Caco-2 (cell line): ENCODE measurements around the gene HERC2. TPM values are rescaled to one million over a fixed set of nuclear protein-coding genes. Genes with fewer than 3 reads are reported as not detected.

Source experiments
- BruUV-seq: library from RNA; stranded (reverse); fragments of 400-500 nt; replicated peaks from 2 replicates; lab custom pipeline; 2021; lab: Mats Ljungman, UMichigan
- CTCF ChIA-PET: fragments of 300-600 bp; sonication (Branson Sonifier 250); formaldehyde crosslinking; loops from one replicate; lab custom pipeline; 2022; ENCODE audit warnings: antibody characterized with exemption; lab: Charles Lee
- POLR2A ChIA-PET: fragments of 300-600 bp; sonication (Branson Sonifier 250); formaldehyde crosslinking; loops from one replicate; lab custom pipeline; 2022; ENCODE audit warnings: antibody characterized with exemption; lab: Charles Lee
- DNase-seq, 2 experiments: peaks; one replicate each; pipeline versions ENCODE4 v3.0.0 to v3.0.0-alpha.2; 2020 to 2022
- H3K27me3 ChIP-seq: replicated peaks from 2 replicates; pipeline ENCODE4 v1.6.0; 2011; ENCODE audit warnings: low read length; ENCODE audit not compliant: control insufficient read depth, insufficient read depth
- H3K36me3 ChIP-seq: 2 replicates; pipeline ENCODE4 v1.5.1; 2011; ENCODE audit warnings: low read length; ENCODE audit not compliant: control insufficient read depth, insufficient read depth
- H3K4me1 ChIP-seq: fragments of 250-450 bp; sonication (Bioruptor Pico); 2 replicates; pipeline ENCODE4 v1.5.1; 2020; ENCODE audit warnings: mild to moderate bottlenecking
- H3K4me3 ChIP-seq: 2 replicates; pipeline ENCODE4 v1.5.1; 2011; ENCODE audit warnings: low read depth, mild to moderate bottlenecking, control low read depth, low read length
- H3K9me3 ChIP-seq: fragments of 250-450 bp; sonication (Bioruptor Pico); 2 replicates; pipeline ENCODE4 v1.5.1; 2020; ENCODE audit warnings: mild to moderate bottlenecking, moderate library complexity
- H3K27ac Mint-ChIP-seq: one replicate; pipeline ENCODE4 v1.8.0; 2022; ENCODE audit warnings: mixed read lengths; ENCODE audit not compliant: unreplicated experiment
- H3K27me3 Mint-ChIP-seq: one replicate; pipeline ENCODE4 v1.8.0; 2022; ENCODE audit warnings: mixed read lengths; ENCODE audit not compliant: insufficient read depth, unreplicated experiment
- H3K36me3 Mint-ChIP-seq: one replicate; pipeline ENCODE4 v1.8.0; 2022; ENCODE audit warnings: mild to moderate bottlenecking, mixed read lengths; ENCODE audit not compliant: insufficient read depth, unreplicated experiment
- H3K4me1 Mint-ChIP-seq: one replicate; pipeline ENCODE4 v1.8.0; 2022; ENCODE audit warnings: low read depth, mixed read lengths; ENCODE audit not compliant: unreplicated experiment
- H3K4me3 Mint-ChIP-seq: one replicate; pipeline ENCODE4 v1.8.0; 2022; ENCODE audit warnings: mild to moderate bottlenecking, moderate library complexity, mixed read lengths; ENCODE audit not compliant: unreplicated experiment
- H3K9me3 Mint-ChIP-seq: one replicate; pipeline ENCODE4 v1.8.0; 2022; ENCODE audit warnings: mixed read lengths; ENCODE audit not compliant: unreplicated experiment
- intact Hi-C: fragments of 100-400 bp; cut with micrococcal nuclease; formaldehyde crosslinking; loops from one replicate; pipeline ENCODE4 v1.10.0; 2022; ENCODE audit not compliant: unreplicated experiment
- total RNA-seq: library from RNA; stranded (reverse); gene quantifications from 2 replicates; pipeline ENCODE4 v1.2.3, GENCODE V29; 2022
- TF ChIP-seq, protein P1 (sequence below), 2 experiments: fragments of 200-600 bp in 1 of 2; IDR thresholded peaks; 1 replicate in 1 of 2; 2 replicates in 1 of 2; pipeline versions ENCODE4 v1.5.1 to v1.8.0; 2011 to 2022; ENCODE audit warnings: antibody characterized with exemption in 1 of 2, control low read depth in 1 of 2, inconsistent platforms in 1 of 2, low read depth in 1 of 2, low read length in 1 of 2, mild to moderate bottlenecking in 1 of 2, moderate library complexity in 1 of 2; ENCODE audit not compliant: insufficient read depth in 1 of 2, severe bottlenecking in 1 of 2, unreplicated experiment in 1 of 2

HERC2 gene
- total RNA-seq, 1 experiment from 2014 or later, result 76.9 TPM

DNA sequence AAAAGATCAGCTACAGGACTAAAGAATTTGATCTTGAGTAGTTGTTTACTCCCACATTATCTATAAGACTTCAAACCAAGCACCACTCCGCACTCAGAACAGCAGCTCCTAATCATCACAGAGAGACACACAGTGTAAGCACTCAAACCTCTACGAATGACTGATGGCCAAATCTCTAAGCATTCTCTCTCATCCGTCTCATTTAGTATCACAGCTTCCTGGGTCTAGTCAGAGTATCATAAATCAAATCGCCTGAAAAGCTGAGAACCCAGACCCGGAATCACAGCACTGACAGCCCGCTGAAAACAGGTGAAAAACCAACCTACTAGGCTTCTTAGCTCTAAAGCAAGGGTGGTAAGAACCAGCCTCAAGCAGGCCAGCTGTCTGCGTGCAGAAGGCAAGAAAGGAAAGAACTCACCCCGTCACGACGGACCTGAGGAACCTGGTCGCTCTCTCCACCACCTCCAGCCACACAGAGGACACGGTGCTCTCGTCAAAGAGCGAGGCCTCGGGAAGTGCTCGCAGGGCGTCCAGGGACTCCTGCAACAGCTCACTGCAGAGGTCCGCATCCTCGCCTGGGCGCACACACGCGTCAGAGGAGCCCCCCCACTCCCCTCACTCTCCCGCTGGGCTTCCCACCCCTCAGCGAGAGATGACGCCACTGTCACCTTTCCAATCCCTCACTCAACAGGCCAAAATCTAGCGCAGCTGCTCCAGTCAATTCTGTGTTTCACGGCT is 47.9 kb downstream of the HERC2 start:
- Mint-ChIP-seq H3K36me3 (peaks cover 45% of the 10 kb centered on the region), H3K27ac (no peak overlapping the region), H3K9me3 (no peaks in the 10 kb centered on the region), H3K27me3 (no peaks in the 10 kb centered on the region), H3K4me1 (no peaks in the 10 kb centered on the region), H3K4me3 (no peak overlapping the region)
- H3K27me3 ChIP-seq, result no peaks in the 10 kb centered on the region
- no peak overlapping the region for H3K4me3 ChIP-seq
- intact Hi-C loops, result no loop called here
- TF ChIP-seq, protein P1, sequence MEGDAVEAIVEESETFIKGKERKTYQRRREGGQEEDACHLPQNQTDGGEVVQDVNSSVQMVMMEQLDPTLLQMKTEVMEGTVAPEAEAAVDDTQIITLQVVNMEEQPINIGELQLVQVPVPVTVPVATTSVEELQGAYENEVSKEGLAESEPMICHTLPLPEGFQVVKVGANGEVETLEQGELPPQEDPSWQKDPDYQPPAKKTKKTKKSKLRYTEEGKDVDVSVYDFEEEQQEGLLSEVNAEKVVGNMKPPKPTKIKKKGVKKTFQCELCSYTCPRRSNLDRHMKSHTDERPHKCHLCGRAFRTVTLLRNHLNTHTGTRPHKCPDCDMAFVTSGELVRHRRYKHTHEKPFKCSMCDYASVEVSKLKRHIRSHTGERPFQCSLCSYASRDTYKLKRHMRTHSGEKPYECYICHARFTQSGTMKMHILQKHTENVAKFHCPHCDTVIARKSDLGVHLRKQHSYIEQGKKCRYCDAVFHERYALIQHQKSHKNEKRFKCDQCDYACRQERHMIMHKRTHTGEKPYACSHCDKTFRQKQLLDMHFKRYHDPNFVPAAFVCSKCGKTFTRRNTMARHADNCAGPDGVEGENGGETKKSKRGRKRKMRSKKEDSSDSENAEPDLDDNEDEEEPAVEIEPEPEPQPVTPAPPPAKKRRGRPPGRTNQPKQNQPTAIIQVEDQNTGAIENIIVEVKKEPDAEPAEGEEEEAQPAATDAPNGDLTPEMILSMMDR (IDR thresholded peaks at IDR 0.05; ENCODE audit: insufficient read depth in 1 of 2, low read depth in 1 of 2, low read length in 1 of 2, severe bottlenecking in 1 of 2, unreplicated experiment in 1 of 2), result no peak
- no peaks in the 10 kb centered on the region for H3K4me1 ChIP-seq
- POLR2A ChIA-PET, result interaction anchor here (0.6 kb wide), 1 partner anchor 1295 kb away, joined by 3 read pairs; no protein-coding TSS in a partner anchor
- peaks cover 1% of the 10 kb centered on the region for H3K36me3 ChIP-seq
- no peak for DNase-seq
- no TSS peak for BruUV-seq
- H3K9me3 ChIP-seq, result no peaks in the 10 kb centered on the region
- CTCF ChIA-PET, result no interaction called here

DNA sequence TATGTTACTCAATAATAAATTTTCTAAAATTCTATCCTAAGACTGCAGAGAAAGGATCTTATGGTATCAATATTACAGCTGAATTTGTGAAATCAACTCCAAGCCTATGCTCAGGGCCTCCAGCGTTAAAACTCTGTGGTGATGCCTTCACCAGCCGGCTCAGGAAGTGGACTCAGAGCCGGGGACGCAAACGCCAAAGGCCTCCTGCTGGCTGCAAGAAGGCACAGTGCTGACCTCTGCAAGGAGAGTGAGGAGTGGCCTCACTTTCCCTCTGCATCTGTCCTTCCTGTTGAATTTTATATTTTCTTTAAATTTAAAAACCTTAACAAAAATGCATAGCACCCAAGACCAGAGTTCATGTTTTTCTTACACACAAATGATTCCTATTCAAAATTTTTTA is 48.5 kb downstream of the HERC2 start:
- POLR2A ChIA-PET, result interaction anchor here (0.6 kb wide), 1 partner anchor 1296 kb away, joined by 3 read pairs; no protein-coding TSS in a partner anchor
- H3K4me1 Mint-ChIP-seq, result no peaks in the 10 kb centered on the region

DNA sequence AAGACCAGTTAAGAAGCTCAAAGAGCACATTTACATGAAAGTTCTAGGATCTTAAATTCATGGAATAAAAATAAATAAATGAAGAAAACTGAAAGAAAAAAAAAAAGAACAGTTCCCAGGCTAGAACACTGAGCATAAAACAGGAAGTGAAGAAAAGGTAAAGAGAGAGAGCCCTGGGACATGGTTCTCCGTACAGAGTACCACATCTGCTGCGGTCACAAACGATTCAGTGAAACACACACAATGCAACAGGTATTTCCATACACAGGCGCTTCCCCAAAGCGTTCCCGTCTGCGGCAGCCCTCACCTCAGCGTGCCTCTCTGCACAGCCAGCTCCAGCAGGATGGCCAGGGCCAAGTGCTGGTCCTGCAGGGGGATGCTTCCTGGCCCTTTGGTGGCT is 49.4 kb downstream of the HERC2 start:
- ChIA-PET CTCF (no interaction called here), POLR2A (no interaction called here)
- BruUV-seq, result no TSS peak
- Histone ChIP-seq H3K36me3 (peaks cover 1% of the 10 kb centered on the region), H3K9me3 (no peaks in the 10 kb centered on the region), H3K4me3 (no peak overlapping the region), H3K27me3 (no peaks in the 10 kb centered on the region), H3K4me1 (no peaks in the 10 kb centered on the region)
- no peak overlapping the region for H3K4me3 Mint-ChIP-seq
- intact Hi-C loops, result no loop called here
- DNase-seq, result no peak
- TF ChIP-seq, protein P1 (IDR thresholded peaks at IDR 0.05; ENCODE audit: insufficient read depth in 1 of 2, low read depth in 1 of 2, low read length in 1 of 2, severe bottlenecking in 1 of 2, unreplicated experiment in 1 of 2), result no peak
- no peaks in the 10 kb centered on the region for H3K4me1 Mint-ChIP-seq
- H3K36me3 Mint-ChIP-seq, result peaks cover 60% of the 10 kb centered on the region
- H3K9me3 Mint-ChIP-seq, result no peaks in the 10 kb centered on the region
- H3K27me3 Mint-ChIP-seq, result no peaks in the 10 kb centered on the region
- no peak overlapping the region for H3K27ac Mint-ChIP-seq

More for the DNA sequence above, 48.5 kb downstream of the HERC2 start:
- CTCF ChIA-PET, result no interaction called here
- H3K4me3 ChIP-seq, result no peak overlapping the region
- H3K27me3 ChIP-seq, result no peaks in the 10 kb centered on the region
- DNase-seq, result peak in 1 of 2 experiments; percentile 9
- TF ChIP-seq, protein P1 (IDR thresholded peaks at IDR 0.05; ENCODE audit: insufficient read depth in 1 of 2, low read depth in 1 of 2, low read length in 1 of 2, severe bottlenecking in 1 of 2, unreplicated experiment in 1 of 2), result peak in 1 of 2 experiments; percentile 1
- Mint-ChIP-seq H3K27me3 (no peaks in the 10 kb centered on the region), H3K4me3 (no peak overlapping the region), H3K36me3 (peaks cover 51% of the 10 kb centered on the region), H3K9me3 (no peaks in the 10 kb centered on the region), H3K27ac (no peak overlapping the region)
- no peaks in the 10 kb centered on the region for H3K4me1 ChIP-seq
- no TSS peak for BruUV-seq
- peaks cover 1% of the 10 kb centered on the region for H3K36me3 ChIP-seq
- H3K9me3 ChIP-seq, result no peaks in the 10 kb centered on the region
- intact Hi-C loops, result no loop called here
